GM10248 (cell line): ENCODE data around the gene RPS19.

Experiments
- CTCF ChIA-PET: fragments of 300-600 bp; sonication (Branson Sonifier 250); formaldehyde crosslinking; extraction: SDS; loops from one replicate; lab custom pipeline; 2021; ENCODE audit warnings: antibody characterized with exemption; lab: Yijun Ruan, JAX
- POLR2A ChIA-PET: fragments of 350-650 bp; sonication (Branson Sonifier 250); formaldehyde crosslinking; extraction: SDS; loops from one replicate; lab custom pipeline; 2020; ENCODE audit warnings: antibody characterized with exemption; lab: Yijun Ruan, JAX
- DNase-seq: peaks from one replicate; pipeline ENCODE4 v3.0.0; 2012; ENCODE audit errors: extremely low spot score
- TF ChIP-seq, protein P1 (sequence below): IDR thresholded peaks from 2 replicates; pipeline ENCODE4 v1.5.1; 2012; ENCODE audit warnings: mild to moderate bottlenecking, low read depth; ENCODE audit errors: extremely low read depth, missing control alignments, control extremely low read depth

RPS19 gene

DNA sequence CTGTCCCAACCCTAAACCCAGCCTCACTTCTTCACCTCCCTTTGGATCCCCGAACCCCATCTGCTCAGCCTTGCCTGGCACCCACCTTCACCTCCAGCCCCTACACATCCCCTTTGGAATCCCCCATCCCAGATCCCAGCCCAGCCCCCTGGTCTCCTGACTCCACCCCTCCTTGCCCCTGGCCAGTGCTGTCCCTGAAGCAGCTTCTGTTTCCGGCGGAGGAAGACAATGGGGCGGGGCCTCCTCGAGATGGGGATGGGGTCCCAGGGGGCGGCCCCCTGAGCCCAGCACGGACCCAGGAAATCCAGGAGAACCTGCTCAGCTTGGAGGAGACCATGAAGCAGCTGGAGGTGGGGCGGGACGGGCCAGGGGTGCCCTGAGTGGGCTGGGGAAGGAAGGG lies 46.2 kb downstream of the RPS19 start:
- ChIA-PET POLR2A (no interaction called here), CTCF (interaction anchor here (1.0 kb wide), 1 partner anchor 39 kb away, joined by 4 read pairs; no protein-coding TSS in a partner anchor)
- DNase-seq, result no peak
- TF ChIP-seq, protein P1, sequence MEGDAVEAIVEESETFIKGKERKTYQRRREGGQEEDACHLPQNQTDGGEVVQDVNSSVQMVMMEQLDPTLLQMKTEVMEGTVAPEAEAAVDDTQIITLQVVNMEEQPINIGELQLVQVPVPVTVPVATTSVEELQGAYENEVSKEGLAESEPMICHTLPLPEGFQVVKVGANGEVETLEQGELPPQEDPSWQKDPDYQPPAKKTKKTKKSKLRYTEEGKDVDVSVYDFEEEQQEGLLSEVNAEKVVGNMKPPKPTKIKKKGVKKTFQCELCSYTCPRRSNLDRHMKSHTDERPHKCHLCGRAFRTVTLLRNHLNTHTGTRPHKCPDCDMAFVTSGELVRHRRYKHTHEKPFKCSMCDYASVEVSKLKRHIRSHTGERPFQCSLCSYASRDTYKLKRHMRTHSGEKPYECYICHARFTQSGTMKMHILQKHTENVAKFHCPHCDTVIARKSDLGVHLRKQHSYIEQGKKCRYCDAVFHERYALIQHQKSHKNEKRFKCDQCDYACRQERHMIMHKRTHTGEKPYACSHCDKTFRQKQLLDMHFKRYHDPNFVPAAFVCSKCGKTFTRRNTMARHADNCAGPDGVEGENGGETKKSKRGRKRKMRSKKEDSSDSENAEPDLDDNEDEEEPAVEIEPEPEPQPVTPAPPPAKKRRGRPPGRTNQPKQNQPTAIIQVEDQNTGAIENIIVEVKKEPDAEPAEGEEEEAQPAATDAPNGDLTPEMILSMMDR, result no peak

DNA sequence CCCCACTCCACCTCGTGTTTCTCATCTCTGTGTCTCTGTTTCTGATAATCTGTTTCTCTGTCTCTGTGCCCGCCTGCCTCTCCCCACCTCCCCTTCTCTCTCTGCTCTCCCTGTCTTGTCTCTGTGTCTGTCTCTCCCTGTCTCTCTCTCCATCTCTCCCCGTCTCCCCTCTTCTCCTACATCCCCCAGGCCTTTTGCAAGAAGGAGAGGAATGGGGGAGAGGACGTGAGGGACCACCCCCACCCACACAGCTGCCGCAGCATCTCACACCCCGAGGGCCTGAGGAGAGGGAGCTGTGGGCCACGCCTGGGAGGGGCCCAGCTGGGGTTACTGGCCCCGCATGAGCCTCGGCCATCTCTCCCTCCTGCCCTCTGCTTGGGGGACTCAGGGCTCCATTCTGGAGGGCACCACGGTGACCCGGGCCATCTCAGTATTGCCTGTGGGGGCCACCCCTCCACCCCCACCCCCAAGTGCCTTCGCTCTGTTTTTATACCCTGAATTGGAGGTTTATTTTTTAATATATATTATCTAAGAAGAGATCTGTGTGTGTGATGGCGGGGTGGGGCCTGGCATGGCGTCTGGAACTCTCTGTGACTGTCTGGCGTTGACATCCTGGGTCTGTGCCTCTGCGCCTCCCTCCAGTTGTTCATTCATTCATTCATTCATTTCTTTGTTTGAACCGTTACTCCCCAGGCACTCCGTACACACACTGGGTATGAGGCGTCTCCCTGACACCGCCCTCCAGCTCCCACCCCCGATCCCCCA lies 47.0 kb downstream of the RPS19 start:
- CTCF ChIA-PET, result interaction anchor here (1.0 kb wide), 1 partner anchor 38 kb away, joined by 4 read pairs; no protein-coding TSS in a partner anchor
- no peak for DNase-seq
- TF ChIP-seq, protein P1, result no peak
- POLR2A ChIA-PET, result no interaction called here

DNA sequence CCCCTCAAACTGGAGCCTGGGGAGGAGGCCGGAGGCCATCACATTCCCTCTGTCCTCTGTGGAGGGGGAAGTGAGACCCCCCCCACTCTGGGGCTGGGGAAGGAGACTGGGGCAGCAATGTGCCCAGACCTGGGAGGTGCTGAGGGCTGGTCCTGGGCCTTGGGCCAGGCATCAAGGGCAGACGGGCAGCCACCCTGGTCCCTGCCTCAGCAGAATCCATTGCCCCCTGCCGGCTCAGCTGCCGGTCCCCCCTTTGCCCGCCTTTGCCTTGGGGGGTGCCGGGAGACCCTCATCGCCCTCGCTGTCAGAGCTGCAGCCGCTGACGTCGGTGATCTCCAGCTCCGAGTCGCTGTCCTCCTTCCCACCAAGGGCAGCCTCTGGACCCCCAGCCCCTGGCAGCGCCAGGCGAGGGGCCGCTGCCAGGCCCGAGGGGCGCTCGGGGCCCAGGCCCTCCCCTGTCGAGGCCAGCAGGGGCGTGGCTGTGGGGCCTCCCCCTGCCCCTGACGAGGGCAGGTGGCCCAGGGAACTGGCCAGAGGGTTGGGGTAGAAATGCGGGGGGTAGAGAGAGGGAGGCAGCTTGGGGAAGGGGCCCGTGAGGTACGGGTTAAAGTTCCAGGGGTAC lies 48.0 kb downstream of the RPS19 start:
- ChIA-PET POLR2A (no interaction called here), CTCF (interaction anchor here (1.4 kb wide), 1 partner anchor 20 kb away, joined by 3 read pairs; the partner anchor contains the start of gene ERFL)
- DNase-seq, result no peak
- TF ChIP-seq, protein P1, result no peak

GRCh38 chr19:41908724-41909464 lies 48.8 kb downstream of the RPS19 start:
- ChIA-PET POLR2A (no interaction called here), CTCF (interaction anchor here (1.4 kb wide), 1 partner anchor 19 kb away, joined by 3 read pairs; the partner anchor contains the start of gene ERFL)
- TF ChIP-seq, protein P1, result no peak
- no peak for DNase-seq

- CTCF ChIA-PET, result no interaction called here
- DNase-seq, result no peak
- POLR2A ChIA-PET, result no interaction called here
- TF ChIP-seq, protein P1, result no peak
These were observed 49.7 kb downstream of the RPS19 start for GRCh38 chr19:41909706-41910105.
